ENCODE measurements around the gene WNT7B.

The WNT7B gene

DNA sequence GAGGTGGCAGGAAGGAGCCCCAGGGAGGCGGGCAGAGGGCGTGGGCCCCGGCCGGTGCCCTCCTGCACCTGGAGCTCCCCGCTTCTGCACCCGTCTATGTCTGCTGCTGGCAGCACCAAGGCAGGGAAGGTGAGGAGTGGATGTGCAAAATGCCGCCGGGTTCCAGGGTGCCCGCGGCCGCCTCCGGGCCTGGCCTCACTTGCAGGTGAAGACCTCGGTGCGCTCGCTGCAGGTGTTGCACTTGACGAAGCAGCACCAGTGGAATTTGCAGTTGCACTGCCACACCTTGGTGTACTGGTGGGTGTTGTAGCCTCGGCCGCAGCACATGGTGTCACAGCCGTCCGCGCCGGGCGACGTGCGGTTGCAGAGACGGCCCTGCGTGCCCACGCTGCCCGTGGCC, 54.3 kb downstream of the WNT7B start:
- no peak for DNase-seq

DNA sequence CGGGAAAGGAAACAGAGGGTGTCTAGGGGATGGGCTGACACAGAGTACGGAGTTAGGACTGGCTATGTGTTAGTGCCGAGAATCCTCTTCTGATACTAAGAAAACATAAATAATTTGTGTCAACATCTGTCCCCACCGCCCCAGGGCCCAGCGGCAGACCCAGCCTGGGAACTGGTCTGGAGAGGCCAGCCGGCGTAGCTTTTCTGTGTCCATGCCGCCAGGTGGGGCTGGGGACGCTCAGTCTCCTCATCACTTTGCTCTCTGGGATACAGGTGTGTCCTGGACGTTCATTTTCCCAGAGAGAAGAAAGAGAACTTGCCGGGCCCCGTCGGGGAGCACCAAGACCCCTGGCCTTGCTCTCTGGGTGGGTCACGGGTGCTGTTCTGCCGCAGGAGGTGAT, 54.7 kb downstream of the WNT7B start:
- DNase-seq = no peak

DNA sequence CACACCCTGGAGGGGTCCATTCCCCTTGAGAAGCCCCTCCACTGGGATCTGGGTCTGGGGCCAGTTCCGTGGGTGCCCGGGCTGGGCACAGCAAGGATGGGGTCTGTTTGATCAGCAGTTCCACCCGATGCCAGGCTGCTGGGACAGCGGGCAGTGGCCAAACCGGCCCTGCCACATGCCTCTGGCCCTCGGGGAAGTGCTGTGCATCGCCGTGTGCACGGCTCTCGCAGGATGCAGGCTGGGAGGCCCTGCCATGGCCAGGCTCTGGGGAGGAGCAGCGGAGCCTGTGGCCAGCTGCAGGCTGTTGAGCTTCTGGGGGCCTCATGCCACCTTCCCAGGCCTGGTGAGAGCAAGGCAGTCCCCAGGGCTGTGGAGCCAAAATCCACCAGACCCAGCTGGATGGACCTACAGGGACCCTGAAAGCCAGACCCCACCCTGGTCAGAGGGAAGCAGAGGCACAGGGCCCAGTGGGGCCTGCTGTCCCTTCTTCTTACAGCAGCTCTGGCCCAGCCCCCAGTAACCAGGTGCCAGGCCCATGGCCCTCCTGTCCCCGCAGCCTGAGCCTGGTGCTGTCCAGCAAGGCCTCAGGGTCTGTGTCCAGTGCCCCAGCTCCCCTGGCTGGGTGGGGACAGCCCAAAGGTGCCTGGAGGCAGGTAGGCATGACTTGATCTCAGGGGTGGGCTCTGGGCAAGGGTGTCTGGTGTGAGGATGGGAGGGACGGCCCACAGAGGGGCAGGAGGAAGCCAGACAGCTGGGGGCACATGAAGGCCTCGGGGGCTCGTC, 57.3 kb downstream of the WNT7B start:
- no peak for DNase-seq

DNA sequence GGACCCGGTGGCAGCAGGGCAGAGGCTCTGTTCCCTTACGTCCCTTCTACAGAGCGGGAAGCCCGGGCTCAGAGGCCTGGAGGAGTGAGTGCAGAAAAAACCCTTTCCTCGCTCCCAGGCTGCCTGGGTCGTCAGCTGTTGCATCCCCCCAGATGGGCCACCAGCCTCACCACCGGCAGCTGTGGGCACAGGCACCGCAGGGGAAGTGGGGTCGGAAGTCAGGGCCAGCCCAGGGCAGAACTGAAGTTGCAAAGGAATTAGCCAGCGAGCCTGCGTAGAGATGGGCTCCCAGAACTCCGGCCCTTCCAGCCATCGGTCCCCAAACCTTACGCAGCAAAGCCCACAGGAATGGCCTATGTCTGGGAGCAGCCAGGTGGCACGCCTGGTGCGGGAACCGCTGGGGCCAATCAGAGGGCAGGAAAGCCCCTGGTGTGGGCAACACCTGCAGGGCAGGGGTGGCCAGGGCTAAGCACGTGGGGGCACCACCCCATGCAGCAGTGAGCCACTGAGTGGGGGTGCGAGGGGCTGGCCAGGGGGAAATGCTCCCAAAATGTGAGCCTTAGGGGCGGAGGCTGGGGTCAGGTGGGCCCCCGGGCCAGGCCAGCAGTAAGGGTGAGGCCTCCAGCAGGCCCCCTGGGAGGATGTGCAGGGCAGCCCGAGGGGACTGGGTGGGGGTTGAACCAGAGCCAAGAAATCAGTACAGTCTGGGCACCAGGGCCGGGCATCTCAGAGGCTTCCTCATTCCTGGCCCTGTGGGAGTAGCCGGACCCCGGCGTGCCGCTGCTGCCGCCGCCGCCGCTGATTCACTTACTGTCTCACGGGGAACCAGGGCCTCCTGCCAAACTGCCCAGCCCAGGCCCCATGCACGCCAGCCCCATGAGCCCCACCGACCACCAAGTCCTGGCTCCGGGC, 58.2 kb downstream of the WNT7B start:
- DNase-seq = no peak

DNA sequence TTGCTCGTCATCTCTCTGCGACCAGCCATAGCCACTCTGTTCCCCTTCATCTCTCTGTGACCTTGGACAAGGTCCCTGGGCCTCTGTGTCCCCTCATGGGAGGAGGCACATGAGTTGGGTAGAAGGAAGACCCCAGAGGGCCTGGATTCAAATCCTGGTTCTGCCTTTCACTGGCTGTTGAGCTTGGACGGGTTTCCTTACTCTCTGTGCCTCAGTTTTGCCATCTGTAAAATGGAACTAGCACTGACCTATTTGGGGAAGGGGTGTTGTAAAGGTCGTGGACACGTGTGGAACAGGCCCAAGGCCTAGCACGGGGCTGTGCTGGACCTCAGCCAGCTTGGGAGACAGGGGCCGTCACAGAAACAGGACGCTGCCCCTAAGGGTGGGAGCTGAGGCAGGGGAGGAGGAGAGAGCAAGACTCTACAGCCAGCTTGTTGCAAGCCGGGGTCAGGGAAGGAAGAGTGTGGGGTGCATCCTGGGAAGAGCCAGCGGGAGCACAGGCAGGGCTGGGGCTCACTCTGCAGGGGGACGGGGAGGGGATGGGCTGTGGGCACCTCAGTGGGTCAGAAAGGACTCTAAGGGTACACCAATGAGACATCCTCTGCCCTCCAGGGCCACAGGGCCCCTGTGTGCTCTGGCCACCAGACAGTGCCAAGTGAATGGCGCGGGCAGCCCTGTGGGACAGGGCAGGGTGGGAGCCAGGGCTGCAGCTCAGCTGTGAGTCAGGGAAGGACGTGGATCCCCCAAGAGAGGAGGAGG, 59.1 kb downstream of the WNT7B start:
- no peak for DNase-seq

DNA sequence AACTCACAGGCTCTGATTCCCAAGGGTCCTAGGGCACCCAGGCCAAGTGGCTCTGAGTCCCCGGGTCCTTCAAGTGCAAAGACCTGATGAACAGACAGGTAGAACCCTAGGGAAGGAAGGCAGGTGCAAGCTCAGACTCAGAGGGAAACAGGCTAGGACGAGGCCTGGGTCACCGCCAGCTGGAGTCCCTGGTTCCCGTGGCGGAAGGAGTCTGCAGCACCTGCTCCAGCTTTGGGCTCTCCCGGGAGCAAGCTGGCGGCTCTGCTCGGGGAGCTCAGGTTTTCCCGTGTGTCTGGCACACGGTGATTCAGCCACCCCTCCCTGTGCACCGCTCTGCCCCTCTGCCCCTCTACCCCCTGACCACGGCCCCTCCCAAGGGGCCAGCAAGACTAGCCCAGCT, 59.8 kb downstream of the WNT7B start:
- no peak for DNase-seq

DNA sequence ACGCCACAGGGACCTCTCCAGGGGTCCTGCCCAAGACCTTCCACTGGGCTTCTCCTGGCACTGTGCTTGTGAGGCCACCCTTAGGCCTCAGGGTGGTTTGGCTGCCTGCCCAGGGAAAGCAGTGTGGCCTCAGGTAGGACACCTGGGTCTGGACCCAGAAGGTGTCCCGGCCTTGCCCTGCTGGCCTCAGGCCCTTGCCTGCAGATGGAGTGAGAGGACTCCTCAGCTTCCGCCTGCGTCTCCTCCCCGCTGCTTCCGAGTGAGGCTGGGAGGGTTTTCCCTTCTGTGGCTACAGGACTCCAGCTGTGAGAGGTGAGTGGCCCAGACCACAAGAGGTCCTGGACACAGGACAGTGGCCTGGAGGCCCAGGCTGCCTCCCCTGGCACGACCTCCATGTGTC, 60.4 kb downstream of the WNT7B start:
- no peak for DNase-seq

DNA sequence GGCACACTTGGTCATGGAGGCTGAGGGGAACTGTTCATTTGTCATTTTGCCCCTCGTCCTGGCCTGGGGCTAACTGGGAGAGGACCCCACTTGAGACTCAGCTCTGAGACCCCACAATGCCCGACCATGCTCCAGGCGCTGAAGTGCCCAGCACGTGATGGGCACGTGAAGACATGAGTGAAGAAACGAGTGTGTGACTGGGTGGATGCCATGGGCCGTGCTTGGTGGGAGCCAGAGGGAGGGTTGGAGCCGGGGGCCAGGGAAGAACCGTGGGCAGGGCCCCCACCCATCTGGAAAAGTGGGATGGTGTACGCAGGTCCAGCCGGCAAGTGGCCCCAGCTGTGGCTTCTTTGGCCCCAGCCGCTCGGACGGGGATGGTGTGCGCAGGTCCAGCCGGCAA, 61.1 kb downstream of the WNT7B start:
- no peak for DNase-seq

DNA sequence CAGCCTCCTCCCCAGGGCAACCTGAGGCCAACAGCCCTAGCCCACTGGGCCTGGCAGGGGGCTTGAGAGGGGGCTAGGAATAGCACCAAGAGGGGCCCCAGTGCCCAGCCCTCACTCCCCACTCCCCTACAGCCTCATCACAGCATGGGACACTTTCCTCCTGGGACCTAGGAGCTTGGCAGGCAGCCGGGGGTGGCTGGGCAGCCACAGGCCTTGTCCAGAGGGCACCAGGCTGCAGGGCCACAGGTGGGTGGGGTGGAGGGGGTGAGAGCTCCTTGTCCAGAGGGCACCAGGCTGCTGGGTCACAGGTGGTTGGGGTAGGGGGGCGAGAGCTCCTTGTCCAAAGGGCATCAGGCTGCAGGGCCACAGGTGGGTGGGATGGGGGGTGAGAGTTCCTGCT, 61.8 kb downstream of the WNT7B start:
- no peak for DNase-seq

DNA sequence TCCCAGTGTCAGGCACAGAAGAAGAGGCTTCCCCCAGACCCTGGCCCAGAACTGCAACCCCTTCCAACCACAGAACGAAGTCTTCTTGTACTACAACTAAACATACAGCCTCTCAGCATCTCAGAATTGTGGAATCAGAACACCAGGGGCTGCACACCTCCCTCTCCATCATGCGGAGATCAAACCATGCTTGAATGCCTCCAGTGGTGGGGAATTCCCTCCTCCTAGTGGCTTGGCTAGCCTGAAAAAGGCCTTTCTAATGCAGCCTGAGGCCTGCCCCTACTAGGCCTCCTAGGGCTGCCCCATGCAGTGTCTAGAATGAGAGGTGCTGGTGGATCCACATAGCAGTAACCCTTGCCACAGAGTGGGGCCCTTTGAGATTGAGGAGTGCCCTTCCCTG, 62.7 kb downstream of the WNT7B start:
- no peak for DNase-seq

DNA sequence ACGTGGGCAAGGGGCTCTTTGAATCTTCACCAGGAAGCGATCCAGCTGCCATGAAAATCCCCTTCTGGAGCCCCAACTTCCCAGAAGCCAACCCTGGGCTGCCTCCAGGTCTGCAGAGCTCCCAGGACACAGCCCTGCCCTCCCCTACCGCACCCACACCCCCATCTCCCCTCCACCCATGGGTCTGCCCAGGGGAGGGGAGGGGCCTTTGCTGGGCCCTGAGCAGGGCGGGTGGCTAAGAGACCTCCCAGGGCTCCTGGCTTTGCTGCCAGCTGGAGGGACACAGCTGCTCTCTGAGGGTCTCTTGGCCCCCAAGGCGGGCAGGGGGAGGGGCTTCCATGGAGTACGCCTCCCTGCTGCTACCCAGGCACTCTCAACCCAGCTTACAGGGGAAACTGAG, 64.1 kb downstream of the WNT7B start:
- DNase-seq = no peak

DNA sequence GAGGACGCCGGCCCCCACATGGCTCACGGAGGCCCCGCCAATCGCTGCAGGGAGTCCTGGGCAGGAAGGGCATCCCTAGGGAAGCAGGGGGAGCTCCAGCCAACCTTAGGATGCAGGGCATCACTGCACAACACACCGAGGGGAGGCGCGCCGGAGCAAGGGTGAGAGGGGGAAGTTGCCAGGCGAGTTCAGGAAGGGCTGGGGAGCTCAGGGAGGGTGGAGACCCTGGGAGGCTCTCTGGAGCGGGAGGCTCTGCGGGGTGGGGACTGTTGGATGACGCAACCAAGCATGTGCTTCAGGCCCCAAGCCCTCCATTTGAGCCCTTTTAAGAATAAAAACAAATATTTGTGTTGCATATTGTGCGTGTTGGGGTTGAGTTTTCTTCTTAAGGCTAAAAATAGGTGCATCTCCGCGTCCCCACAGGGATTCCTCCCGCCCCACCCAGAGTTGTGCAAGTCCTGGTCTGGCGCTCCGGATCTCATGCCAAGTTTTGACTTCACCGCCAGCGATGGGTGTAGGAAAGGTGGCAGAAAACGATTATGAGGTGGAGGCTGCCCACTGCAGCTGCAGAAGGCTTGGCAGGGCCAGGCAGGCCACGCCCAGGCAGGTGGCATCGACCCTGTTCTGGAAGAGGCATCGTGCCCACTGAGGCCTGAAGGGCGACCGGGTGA, 65.2 kb downstream of the WNT7B start:
- no peak for DNase-seq

DNA sequence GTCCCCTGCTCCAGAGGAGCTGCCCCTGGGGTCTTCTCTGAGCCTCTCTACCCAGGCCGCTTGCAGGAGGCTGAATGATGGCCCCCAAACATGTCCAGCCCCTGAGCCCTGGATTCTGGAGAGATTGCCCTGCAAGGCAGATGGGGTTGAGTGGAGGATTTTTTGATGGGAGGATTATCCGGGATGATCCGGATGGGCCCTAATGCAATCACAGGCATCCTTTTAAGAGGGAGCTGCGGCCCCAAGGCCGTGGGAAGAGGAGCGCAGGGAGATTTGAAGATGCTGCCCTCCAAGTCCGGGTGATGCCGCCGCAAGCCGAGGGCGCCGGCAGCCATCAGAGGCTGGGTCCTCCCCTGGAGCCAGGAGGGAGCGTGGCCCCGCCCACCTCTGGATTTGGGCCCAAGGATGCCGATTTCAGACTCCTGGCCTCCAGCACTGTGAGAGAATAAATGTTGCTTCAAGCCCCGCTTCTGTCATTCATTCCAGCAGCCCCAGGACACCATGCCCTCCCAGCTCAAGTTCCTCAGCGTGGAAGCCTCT, 66.0 kb downstream of the WNT7B start:
- no peak for DNase-seq

DNA sequence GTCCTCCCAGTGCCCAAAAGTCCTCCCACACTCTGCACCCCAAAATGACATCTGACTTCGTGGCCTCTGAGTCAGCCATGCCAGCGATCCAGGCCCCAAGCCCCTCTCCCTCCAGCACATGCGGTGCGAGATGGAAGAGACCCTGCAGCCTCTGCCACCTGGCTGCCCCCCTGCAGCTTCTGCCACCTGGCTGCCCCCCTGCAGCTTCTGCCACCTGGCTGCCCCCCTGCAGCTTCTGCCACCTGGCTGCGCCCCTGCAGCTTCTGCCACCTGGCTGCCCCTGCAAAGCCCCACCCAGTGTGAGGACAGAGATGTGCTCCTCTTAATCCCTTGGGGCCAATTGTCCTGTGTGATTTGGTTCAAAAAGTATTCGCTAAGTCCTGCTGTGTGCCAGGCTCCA, 68.0 kb downstream of the WNT7B start:
- DNase-seq = no peak

DNA sequence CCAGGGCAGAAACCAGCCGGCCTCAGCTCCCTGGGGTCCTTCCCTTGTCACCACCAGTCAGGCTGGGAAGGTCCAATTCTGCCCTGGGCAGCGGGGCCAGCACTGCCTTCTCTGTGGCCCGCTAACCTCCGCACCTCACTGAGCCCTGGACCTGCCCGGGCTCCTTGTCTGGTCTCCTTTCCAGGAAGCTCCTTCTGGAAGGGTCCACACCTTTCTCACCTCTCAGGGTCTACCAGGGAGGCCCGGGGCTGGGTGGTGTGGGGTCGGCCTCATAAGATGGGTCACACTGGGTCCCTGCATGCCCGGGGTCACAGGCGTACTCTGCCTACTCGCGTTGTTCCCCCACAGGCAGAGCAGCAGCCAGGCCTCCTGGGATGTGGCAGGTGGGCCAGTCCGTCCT, 69.0 kb downstream of the WNT7B start:
- no peak for DNase-seq

DNA sequence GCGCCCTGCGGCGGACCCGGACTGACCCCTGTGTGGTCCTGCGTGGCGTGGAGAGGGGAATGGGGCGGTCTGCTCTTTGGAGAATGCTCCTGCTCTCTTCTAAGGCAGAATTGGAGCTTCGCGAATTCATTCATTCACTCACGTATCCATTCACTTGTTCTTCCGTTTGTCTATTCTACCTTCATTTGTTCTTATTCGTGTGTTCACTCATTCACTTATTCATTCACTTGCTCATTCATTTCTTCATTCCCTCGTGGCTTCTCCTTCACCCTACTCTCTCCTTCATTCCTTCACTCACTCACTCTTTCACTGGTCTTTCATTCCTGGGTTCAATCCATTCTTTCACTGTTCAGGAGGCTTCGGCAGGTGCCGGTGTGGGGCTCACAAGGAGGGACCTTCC, 69.6 kb downstream of the WNT7B start:
- no peak for DNase-seq

DNA sequence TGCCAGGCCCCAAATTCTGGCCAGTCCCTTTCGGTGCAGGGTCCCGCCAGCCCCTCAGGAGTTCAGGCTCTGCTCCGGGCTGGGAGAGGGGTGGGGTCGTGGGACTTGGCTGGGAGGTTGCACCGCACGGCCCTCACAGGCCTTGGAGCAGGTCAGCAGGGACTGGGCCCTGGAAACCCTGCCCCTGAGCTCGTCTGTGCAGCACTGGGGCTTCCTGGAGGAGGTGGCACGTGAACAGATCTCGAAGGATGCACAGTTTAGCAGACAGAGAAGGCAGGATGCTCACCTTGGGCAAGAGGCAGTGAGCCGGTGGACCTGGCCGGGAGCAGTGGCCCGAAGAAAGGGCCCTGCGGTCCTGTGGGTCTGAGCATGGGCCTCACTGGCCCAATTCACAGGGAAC, 70.0 kb downstream of the WNT7B start:
- DNase-seq = no peak

DNA sequence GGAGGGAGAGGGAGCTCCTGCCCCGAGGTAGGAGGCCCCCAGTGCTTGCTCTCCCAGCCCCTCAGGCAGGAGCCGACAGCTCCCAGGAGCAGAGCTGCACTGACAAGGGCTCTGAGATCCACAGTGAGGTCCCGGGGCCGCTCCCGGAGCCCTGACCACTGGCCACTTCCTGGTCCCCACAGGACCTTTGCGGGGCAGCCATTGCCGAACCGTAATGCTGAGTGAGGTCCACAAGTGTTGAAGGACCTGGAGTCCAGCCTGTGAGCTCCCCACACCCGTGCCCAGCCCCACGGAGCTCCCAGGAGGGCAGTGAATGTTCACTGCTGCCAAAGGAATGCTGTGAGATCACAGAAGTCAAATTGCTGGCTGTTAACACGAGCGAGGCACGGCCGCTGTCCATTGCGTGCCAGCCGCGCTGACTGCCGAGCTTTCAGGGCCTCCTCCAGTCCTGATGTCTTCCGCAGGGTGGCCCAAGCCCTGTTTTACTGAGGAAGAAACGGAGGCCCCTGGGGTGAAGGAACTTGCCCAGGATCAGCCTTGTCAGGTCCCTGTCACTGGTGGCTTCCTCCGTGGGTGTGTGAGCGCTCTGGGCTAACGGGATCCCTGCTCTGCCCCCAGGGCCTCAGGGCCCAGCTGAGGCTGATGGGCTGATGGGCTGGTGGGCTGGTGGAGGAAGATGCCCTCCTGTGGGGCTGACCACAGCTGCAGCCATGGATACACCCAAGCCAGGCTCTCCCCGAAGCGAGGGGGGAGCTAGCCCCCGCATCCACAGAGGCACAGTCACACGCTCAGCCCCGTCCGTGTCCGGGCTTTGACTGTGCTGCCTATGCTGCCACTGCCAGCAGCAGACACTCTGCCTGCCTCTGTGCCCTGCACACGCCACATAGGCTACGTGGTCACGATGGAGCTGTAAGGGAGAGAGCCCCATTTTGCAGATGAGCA, 70.8 kb downstream of the WNT7B start:
- no peak for DNase-seq

DNA sequence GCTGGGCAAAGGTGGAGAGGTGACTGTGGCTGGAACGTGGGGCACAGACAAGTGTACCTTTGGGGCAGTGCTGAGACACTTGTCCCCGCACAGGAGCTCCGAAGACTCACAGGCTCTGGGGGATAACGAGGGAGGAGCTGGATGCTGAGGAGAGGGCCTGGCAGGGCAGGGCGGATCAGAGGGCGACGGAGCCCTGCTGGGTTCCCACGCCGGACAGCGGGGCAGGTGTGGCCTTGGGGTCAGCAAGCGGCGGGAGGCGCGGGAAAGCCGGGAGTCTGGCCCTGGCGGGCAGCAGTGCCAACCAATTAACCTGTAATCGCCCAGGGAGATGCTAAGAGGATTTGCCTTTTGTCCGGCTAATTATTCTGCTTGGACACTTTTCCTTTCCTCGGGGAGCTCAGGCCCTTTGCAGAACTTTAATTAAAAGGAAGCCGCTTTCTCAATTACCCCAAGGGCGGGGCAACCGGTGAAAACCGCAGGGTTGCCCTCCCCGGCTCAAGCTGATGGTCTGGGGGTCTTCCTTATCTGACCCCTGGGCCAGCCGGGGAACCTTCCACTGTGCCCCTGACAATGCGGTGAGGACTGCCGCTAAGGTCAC, 71.5 kb downstream of the WNT7B start:
- no peak for DNase-seq

DNA sequence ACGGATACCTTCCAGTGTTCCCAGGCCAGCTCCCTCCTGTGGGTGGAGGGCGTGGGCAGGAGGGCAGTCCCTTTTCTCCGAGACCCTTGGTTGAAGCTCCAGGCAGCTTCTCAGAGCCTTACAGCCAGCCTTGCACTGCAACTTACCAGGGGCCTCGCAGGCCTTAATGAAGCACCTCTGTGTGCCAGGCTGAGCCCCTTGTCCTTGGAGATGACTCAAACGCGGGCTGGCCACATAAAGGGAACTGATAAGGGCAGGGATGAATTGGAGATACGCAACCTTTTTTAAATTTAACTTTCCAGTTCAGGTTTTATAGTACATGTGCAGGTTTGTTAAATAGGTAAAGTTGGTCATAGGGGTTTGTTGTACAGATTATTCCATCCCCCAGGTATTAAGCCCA, 72.7 kb downstream of the WNT7B start:
- DNase-seq = no peak
